ENCODE data around the gene CYP21A2.
"Not testable (repeated sequence)": the region's sequence is repeated elsewhere in the genome, so short reads cannot be mapped to it uniquely, and the experiment has no call there.

GRCh38 chr6:31996385-31996784 is 41.8 kb upstream of the CYP21A2 start:
- not testable (repeated sequence) for TF ChIP-seq POLR2A (IDR thresholded peaks at IDR 0.05; ENCODE audit: low read length); GATA1 (IDR thresholded peaks at IDR 0.05; ENCODE audit: low read depth, low read length)
